ENCODE measurements around the gene TMEM178A. TPM values are rescaled to one million over a fixed set of nuclear protein-coding genes. Genes with fewer than 3 reads are reported as not detected.

Gene TMEM178A
- total RNA-seq, 1 experiment from 2014 or later: 7.5 TPM

- H3K4me2 ChIP-seq (ENCODE audit: insufficient read depth, insufficient read length, low read length): no peak overlapping the region
These were observed 30.4 kb downstream of the TMEM178A start for GRCh38 chr2:39696101-39696553.

More at GRCh38 chr2:39696101-39696553, 30.4 kb downstream of the TMEM178A start:
- Histone ChIP-seq H3K4ac (ENCODE audit: low read depth, low read length) (no peak overlapping the region), H3K27ac (ENCODE audit: insufficient read length, low read depth, low read length) (no peak overlapping the region), H4K8ac (replicated peaks; ENCODE audit: insufficient read length, low read depth, low read length) (no peak overlapping the region), H4K91ac (ENCODE audit: insufficient read length, low read depth, low read length) (no peak overlapping the region), H3K79me2 (ENCODE audit: insufficient read depth, low read length) (no peaks in the 10 kb centered on the region), H2BK20ac (ENCODE audit: low read depth, low read length, poor library complexity, severe bottlenecking) (no peak overlapping the region), H3K9ac (ENCODE audit: extremely low read depth, insufficient read length, low read length) (no peak overlapping the region), H3K4me1 (ENCODE audit: insufficient read depth, low read length) (no peaks in the 10 kb centered on the region; the same call in 1 of the 2 replicates), H3K27me3 (ENCODE audit: insufficient read depth, low read length) (no peaks in the 10 kb centered on the region), H2BK120ac (ENCODE audit: low read depth, low read length, poor library complexity, severe bottlenecking) (no peak overlapping the region), H3K56ac (ENCODE audit: insufficient read length, low read depth, low read length) (no peak overlapping the region), H3K18ac (ENCODE audit: insufficient read length, low read depth, low read length) (no peak overlapping the region), H3T11ph (ENCODE audit: low read length) (no peak overlapping the region), H2BK15ac (ENCODE audit: low read depth, low read length) (no peak overlapping the region), H2BK5ac (ENCODE audit: insufficient read length, low read length) (no peak overlapping the region), H3K23ac (ENCODE audit: insufficient read length, low read depth, low read length) (no peak overlapping the region), H3K9me3 (ENCODE audit: control insufficient read depth, low read depth, low read length) (no peaks in the 10 kb centered on the region), H4K20me1 (ENCODE audit: control insufficient read depth, insufficient read depth, insufficient read length) (no peaks in the 10 kb centered on the region), H4K5ac (ENCODE audit: insufficient read length, low read depth, low read length) (no peak overlapping the region), H3K79me1 (ENCODE audit: insufficient read depth, low read depth, low read length, poor library complexity, severe bottlenecking) (no peaks in the 10 kb centered on the region), H3K14ac (ENCODE audit: insufficient read depth, low read length) (no peak overlapping the region), H2AK5ac (ENCODE audit: insufficient read length, low read length) (no peak overlapping the region), H2AFZ (ENCODE audit: low read length) (no peak overlapping the region), H3K23me2 (ENCODE audit: insufficient read length, low read depth, low read length, poor library complexity, severe bottlenecking) (no peaks in the 10 kb centered on the region), H2BK12ac (ENCODE audit: insufficient read length, low read depth, low read length) (no peak overlapping the region)
- H3K9me3 Mint-ChIP-seq: peaks cover 12 to 14% of the 10 kb centered on the region in 2 experiments
- TF ChIP-seq CTCF (conservative IDR thresholded peaks at IDR 0.05): no peak
- H3K27me3 Mint-ChIP-seq (ENCODE audit: low read depth): no peaks in the 10 kb centered on the region
- DNase-seq: no peak
- H3K27ac Mint-ChIP-seq: no peak overlapping the region
- H3K4me1 Mint-ChIP-seq: peaks cover 4 to 5% of the 10 kb centered on the region in 2 experiments
- no CpG with 5 or more reads among the region's 4 CpGs for WGBS (ENCODE audit: extremely low coverage, insufficient read length, low lambda C conversion rate)
- peaks cover 7 to 15% (median 9%) of the 10 kb centered on the region in 3 experiments for H3K36me3 Mint-ChIP-seq (ENCODE audit: insufficient read depth in 1 of 3, low read depth in 3 of 3)
- H3K4me3 Mint-ChIP-seq: no peak overlapping the region

Data from H9 (cell line).